HG02798 (cell line): ENCODE data around the gene GCK.

Source experiments
- ATAC-seq: cut with Tn5 transposase; IDR thresholded peaks from one replicate; pipeline ENCODE4 v1.9.1; 2021; ENCODE audit warnings: mild to moderate bottlenecking; ENCODE audit not compliant: unreplicated experiment, poor library complexity

GCK gene

GRCh38 chr7:44158873-44159631 lies 30.2 kb downstream of the GCK start:
- ATAC-seq = no peak

GRCh38 chr7:44158096-44158872 lies 31.0 kb downstream of the GCK start:
- ATAC-seq = no peak

- ATAC-seq = no peak
These were observed 31.8 kb downstream of the GCK start for GRCh38 chr7:44157116-44158080.

GRCh38 chr7:44156453-44157010 lies 32.7 kb downstream of the GCK start:
- ATAC-seq = no peak

GRCh38 chr7:44155191-44156185 lies 33.8 kb downstream of the GCK start:
- no peak for ATAC-seq

GRCh38 chr7:44154703-44155102 lies 34.5 kb downstream of the GCK start:
- ATAC-seq = no peak

GRCh38 chr7:44153948-44154335 lies 35.3 kb downstream of the GCK start:
- ATAC-seq = no peak

GRCh38 chr7:44152971-44153947 lies 36.0 kb downstream of the GCK start:
- ATAC-seq = no peak

- no peak for ATAC-seq
These were observed 37.3 kb downstream of the GCK start for GRCh38 chr7:44151956-44152355.

- ATAC-seq = no peak
These were observed 38.0 kb downstream of the GCK start for GRCh38 chr7:44150966-44151941.

GRCh38 chr7:44150466-44150832 lies 38.8 kb downstream of the GCK start:
- no peak for ATAC-seq

GRCh38 chr7:44149571-44150465 lies 39.4 kb downstream of the GCK start:
- ATAC-seq = no peak

- ATAC-seq = no peak
These were observed 40.2 kb downstream of the GCK start for GRCh38 chr7:44148961-44149536.

GRCh38 chr7:44148166-44148565 lies 41.1 kb downstream of the GCK start:
- ATAC-seq = no peak
